Colon (tissue), 2 donors: ENCODE measurements around the gene TFPI.
A peak's percentile ranks its signal among the peaks of the same experiment; 100 is the strongest.
"Not testable (repeated sequence)": the region's sequence is repeated elsewhere in the genome, so short reads cannot be mapped to it uniquely, and the experiment has no call there.

ENCODE experiments used
- FAIRE-seq: peaks from 2 replicates; lab custom pipeline; 2012; peaks lifted over from hg19 to GRCh38; lab: Jason Lieb, UNC
- donor health status: control.
- donor health status: control.

TFPI gene

DNA sequence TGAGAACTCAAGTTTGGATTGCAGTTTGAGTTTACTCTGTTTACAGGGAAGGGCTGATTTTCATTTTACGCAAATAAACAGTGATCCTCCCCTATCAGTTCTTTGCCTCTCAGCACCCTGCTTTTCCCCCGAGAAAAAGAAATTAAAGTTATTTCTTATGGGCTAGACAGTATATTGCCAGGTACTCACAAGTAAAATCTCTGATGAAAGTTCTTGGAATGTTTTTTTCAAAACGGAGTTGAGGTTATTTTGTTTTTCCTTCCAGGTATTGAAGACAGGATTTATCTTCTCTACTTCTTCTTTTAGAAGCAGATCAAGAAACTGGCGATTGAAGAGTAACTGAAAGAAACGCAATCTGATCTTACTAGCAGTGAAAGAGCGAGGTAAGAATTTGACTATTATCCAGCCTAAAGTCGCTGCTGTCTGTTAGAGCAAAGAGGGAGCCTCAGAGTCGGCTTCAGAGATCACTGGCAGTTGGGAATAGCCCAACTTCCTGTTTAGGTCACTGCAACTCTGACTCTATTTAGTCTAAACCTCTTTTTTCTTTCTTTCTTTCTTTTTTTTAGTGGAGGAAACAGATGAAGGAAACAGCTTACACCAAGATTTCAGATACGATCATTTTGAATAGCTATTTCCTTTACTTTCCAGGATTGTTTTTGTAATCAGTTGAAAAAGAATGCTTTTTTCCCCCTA, at the start of gene TFPI:
TFPI (minus strand) TSS at position 425 of the 693 bp plus-strand sequence. CDS start 50,667 bp downstream, outside the sequence.
- FAIRE-seq = no peak

DNA sequence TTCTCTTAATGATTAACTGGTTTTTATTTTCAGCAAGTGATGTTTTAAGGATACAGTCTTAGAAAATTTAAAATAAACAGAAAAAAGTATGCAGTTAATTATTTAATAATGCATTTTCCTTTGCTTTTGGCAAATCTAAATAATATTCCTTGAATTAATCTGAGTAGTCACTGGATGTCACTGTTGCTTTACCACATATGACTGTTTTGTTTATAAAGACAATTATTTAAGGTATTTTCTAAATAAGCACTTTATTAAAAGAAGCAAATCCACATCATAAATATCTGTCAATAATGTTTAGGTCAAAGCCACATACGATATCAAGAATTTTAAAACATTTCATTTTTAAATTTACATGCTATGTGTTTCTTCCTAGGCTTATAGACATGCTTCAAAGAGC, 40.6 kb upstream of the TFPI start:
- no peak for FAIRE-seq

DNA sequence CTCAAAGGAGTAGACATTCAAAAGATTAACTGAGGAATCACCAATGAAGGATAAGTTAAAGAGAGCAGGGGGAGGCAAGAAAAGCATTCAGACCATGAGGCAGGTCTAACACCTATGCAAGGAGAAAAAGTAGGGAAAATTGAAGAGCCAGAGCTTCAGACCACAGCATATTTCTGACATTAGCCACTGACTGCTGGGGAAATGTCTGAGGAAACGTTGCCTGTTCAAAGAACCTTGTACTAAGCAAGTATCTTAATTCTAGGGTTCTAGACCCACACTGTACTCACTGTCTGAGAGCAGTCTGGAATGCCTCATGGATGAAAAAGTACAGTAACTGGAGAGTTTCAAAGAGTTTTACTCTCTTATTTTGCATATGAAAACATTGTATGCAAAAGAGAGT, 39.5 kb upstream of the TFPI start:
- FAIRE-seq = no peak

DNA sequence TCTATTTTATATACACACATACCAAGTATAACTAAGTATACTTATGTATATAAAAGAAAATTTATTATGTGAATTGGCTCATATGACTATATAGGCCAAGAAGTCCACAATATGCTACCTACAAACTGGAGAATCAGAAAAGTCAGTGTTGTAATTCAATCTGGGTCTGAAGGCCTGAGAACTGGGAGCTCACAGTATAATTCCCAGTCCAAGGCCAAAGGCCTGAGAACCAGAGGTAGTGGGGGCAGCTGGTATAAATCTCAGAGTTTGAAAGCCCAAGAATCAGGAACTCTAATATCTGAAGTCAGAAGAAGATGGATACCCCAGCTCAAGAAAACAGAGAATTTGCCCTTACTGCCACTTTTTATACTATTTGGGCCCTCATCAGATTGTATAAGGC, 38.9 kb upstream of the TFPI start:
- FAIRE-seq = no peak

DNA sequence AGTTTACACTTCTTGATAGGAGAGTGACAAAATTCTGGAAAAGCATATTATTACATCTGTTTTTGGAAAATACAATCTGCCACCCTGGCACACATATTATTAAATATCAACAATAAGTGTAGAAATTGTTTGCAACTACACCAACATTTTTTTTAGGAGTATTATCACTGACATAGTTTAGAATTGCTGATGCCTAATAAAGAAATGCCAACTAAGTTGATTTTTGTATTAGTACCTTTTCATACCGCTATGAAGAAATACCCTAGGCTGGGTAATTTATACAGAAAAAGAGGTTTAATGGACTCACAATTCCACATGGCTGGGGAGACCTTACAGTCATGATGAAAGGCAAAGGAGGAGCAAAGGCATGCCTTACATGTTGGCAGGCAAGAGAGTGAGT, 35.9 kb upstream of the TFPI start:
- no peak for FAIRE-seq

DNA sequence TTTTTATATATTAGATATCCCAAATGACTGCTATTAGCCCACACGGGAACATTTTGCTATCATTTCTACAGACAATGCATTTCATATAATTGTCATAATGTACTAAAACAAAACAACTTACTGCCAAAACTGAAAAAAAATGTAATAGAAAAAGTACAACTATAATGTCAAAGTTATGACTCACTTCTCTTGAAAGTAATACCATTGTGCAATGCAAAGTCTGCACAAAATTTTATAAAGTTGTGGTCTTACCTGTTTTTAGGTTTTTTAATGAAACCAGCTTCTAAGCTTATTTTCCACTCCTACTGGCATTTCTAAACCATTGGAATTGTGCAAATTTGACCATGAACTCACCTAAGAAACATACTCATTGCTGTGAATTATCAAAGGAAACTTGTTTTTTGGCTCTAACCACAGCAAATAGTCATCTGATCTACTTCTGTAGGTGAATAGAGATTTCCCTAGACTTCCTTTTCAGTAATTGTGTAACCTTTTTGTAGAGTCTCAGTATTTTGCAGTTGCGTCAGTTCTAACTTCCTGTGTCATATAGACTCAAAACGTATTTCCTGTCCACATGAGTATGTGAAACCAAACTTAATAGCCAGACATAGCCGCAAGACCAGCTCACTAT, 31.9 kb upstream of the TFPI start:
- FAIRE-seq = no peak

DNA sequence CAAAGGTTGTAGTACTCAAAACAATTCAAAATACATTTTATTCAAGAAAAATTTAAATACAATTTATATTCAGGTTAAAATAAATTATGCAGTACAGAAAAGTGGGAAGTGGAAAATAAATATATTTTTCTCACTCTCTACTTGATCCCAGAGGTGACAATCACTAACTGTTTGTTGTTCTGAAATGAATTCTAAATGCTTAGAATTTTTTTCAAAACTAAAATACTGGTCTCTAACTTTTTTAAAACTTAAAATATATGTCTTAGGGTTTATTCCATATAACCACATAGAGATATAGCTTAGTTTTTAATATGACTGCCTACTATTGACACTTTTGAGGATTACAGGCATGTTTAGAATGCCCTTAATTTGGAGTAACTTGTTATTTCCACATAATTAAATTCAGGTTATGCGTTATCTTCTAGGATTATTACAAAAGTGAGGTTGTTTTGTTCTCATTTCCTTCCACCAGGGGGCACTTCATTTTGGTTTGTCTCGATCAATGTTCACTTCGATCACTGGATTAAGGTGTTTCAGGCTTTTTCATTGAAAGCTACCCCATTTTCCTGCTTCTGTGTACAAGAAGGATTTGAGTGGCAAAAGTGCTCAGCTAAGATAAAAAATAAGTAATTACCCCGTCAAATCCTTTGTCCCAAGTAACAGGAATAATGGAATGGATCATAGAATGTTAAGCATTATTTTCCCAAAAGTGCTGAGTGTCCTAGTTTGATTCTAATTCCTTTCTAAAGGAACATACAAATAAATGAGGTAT, 27.1 kb upstream of the TFPI start:
- no peak for FAIRE-seq

DNA sequence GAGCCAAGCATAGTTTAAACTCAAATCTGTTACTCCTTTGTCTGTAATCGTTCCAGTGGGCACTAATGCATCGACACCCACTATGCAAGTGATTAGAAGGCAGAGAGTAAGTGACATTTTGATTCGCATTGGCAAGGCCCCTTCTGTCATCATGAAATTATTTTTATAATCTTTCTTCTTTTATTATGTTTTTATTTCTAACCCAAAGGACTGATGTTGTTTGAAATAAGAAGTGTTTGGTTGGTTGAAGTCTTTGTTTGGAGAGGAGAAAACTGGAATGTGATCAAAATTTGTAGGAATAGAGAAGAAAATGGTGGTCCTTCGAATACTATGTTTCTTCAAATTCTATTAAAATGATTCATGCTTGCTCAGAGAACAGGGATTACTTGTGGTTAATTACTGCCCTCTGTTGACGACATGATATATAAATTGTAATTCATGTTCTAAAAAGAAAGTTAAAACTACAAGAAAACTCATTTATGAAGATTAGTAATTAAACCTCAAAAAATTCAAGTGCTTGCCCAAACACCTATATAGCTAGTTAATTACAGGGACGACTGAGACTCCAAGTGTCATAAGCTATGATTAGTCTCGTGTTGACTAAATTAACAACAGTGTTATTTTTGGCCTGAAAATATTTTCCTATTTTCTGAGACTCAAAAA, 26.4 kb upstream of the TFPI start:
- FAIRE-seq = peak; percentile 76

DNA sequence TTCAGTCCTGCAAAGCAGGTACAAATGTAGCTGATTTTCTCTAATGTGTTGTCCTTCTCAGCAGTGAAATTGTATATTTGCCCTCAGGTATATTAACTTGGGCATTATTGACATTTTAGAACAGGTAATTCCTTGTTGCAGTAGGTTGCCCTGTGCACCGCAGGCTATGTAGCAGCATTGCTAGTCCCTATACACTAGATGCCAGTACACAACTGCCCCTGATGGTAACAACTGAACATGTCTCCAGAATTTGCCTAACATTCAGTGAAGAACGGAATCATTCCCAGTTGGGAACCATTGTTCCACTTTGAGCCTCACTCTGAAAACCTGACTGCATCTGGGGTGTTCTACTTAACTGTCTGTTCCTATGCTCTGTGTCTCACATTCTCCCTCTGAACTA, 23.1 kb upstream of the TFPI start:
- FAIRE-seq = no peak

DNA sequence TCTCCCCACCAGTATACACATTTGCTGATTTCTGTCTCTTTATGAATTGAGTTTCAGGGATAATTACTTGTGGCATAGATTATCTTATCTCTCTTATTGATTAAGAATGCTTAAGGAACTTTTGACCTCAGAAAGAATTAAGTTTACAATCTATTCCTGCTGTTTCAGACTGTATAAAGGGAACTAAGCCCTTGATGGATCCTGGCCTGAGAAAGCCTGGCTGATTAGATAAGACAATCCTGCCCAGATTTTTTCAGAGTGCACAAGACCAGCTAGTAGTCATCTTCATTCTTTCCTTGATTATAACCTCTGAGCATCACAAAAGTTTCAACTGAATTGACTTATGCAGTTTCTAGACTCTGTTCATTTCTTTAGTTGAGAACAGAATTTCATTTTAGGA, 22.7 kb upstream of the TFPI start:
- FAIRE-seq = no peak

DNA sequence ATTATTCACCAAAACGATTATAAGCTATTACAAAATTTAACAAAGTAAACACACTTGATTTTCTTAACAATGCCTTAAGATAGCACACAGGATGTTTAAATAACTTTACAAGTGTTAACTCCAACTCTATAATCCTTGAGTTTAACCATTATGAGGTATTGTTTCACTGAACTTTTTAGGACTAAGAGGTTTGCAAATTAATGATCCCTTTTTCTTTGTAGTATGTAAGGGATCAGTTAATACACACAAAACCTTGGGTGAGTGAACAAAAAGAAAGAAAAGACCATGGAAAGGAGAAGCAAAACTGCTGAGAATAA, 21.5 kb upstream of the TFPI start:
- no peak for FAIRE-seq

DNA sequence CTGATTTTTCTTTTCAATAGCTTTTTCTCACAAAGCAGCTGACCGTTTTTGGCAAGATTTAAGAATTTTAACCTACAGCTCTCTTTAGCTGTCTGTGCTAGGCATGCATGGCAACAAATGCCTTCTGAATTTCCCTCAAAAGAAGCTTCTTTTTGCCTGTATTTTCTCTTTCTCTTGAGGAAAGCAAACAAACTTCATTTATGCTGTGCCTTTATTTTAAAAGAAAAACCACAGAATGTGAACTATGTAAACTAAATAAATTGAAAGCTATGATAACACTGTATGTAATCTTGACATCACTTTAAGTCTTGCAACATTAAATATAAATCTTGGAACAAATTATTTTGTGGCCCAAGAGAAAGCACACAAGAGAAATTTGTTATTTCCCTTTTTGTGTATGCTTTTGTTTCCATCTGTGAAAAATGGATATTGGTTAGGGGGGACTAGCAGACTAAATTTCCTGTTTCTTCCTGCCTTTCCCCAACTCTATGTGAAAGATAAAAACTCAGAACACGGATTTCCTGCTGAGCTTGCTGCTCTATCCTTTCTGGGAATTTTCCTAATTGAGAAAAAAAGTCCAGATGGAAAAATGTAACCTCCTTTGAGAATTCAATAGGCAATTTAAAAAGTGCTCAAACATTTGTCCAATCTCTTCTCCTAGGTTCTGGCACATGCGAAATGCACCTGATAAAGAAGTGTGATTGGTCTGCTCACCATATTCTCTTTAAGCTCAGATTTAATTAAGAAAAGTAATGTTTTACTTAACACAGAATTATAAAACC, 20.9 kb upstream of the TFPI start:
- no peak for FAIRE-seq

DNA sequence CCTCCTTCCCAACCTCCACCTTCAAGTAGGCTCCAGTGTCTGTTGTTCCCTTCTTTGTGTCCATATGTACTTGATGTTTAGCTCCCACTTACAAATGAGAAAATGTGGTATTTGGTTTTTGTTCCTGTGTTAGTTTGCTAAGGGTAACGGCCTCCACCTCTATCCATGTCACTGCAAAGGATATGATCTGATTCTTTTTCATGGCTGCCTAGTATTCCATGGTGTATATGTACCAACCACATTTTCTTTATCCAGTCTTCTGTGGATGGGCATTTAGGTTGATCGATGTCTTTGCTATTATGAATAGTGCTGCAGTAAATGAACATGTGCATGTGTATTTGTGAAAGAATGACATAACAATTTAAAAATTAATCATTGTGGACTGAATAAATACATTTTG, 19.5 kb upstream of the TFPI start:
- no peak for FAIRE-seq

DNA sequence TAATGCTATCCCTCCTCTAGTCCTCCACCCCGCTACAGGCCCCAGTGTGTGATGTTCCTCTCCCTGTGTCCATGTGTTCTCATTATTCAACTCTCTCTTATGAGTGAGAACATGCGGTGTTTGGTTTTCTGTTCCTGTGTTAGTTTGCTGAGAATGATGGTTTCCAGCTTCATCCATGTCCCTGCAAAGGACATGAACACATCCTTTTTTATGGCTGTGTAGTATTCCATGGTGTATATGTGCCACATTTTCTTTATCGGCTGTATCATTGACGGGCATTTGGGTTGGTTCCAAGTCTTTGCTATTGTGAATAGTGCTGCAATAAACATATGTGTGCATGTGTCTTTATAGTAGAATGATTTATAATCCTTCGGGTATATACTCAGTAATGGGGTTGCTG, 17.8 kb upstream of the TFPI start:
- FAIRE-seq = not testable (repeated sequence)

DNA sequence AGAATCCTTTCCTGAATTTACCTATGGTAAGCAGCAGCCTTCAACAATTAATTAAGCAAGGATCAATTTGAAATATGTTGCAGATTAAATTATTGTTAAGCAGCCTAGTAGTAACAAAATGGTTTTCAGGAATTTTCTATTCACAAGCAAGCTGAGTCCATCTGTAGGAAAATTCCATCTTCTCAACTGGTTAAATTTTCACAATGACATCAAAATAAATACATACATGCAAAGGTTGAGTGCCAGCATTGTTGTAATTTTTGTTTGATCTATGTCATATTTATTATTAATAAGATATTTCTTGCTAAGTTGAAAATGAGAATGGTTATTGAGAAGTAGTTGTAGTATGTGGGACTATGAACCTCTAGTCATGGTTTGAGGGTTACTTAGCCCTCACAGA, 15.3 kb upstream of the TFPI start:
- FAIRE-seq = no peak

DNA sequence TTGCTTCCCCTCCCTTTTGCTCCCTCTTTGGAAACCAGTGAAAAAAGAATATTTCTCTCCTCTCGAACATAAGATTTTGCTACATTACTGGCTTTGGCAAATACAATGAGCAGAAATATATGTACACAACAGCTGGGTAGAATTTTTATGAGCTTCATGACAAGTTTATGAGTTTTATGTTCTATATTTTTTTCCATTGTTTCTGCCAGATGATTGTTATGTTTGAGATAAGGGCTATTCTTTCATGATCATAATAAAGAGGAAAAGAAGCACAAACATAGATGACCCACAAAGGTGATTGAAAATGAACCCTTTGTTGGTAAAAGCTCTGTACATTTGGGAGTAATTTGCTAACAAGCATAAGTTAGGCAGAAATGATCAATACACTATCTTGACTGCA, 14.8 kb upstream of the TFPI start:
- no peak for FAIRE-seq

DNA sequence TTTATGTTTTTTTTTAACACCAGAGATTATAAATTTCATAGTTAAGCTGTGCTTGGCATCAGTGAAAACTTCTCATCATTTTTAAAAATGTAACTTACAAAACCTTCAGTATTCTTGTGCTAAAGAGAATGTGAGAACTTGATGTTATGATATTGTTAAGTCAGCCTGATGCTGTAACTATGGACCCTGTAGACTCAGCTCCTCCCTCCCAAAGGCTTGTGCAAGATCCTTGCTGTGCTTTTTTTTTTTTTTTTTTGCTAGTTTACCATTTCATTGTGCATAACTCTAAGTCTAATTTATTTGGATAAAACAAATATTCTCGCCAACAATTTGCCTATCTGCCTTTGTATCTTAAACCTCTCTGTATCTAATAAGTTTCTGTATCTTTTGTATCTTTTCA, 12.9 kb upstream of the TFPI start:
- FAIRE-seq = no peak

DNA sequence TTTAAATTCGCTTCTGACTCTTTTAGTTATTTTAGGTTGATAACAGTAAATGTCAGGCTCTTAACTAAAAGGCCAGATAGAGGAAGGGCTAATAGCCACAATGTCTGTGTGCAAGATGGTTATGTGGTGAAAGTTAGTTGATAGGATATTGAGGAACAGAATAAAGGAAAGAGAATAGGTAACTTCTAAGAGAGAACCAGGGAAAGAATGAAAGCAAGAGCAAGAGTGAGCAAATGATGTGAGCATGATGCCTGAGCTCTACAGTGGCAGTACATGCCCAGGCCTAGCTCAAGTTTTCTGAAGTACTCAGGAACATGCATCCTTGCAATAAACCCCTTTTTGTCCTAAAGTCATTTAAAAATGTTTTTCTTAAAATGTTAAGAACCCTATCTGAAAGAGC, 12.5 kb upstream of the TFPI start:
- FAIRE-seq = no peak

DNA sequence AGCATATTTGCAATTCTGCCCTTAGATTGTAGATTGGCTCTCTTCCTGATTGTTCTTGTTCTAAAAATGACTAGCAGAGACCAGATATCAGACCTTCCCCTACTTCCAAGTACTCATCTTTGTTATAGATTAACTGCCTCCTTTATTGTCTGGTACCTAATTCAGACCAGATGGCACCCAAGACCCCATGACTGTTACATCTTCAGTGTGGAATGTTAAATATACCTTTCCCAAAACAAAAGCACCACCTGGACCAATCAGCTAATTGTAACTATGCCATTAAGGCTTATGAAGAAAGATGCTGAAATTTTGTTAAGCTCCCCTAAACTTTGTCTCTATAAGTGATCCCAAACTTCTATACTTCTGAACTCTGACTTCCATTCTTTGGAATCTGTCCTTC, 12.0 kb upstream of the TFPI start:
- no peak for FAIRE-seq

DNA sequence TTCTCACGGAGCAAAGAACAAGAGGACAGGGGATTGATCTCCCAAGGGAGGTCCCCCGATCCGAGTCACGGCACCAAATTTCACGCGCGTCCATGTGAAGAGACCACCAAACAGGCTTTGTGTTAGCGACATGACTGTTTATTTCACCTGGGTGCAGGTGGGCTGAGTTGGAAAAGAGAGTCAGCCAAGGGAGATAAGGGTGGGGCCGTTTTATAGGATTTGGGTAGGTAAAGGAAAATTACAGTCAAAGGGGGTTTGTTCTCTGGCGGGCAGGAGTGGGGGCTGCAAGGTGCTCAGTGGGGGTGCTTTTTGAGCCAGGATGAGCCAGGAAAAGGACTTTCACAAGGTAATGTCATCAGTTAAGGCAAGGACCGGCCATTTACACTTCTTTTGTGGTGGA, 11.4 kb upstream of the TFPI start:
- FAIRE-seq = not testable (repeated sequence)

DNA sequence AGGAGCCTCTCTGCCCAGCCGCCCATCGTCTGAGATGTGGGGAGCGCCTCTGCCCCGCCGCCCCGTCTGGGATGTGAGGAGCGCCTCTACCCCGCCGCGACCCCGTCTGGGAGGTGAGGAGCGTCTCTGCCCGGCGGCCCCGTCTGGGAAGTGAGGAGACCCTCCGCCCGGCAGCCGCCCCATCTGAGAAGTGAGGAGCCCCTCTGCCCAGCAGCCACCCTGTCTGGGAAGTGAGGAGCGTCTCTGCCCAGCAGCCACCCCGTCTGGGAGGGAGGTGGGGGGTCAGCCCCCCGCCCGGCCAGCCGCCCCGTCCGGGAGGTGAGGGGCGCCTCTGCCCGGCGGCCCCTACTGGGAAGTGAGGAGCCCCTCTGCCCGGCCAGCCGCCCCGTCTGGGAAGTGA, 2.3 kb upstream of the TFPI start:
- FAIRE-seq = not testable (repeated sequence)

DNA sequence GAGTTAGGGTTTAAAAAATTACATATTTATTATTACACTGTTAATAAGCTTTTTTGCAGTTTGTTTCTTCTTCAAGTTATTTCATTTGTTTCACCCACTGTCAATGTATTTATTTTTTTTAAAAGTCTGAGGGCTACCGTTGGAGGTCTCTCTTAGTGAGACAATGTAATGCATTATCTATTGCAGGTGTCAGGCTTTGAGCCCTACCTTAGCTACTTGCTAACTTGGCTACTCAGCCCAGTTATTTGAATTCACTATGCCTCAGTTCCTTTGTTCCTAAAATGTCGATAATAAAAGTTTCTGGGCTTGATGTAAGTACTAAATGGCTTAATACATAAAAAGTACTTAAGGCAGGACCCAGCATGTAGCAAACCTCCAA, 458 bp upstream of the TFPI start:
- no peak for FAIRE-seq
